WERI-Rb-1 (cell line): ENCODE results near the gene IGLL5.

Source experiments
- DNase-seq: peaks from one replicate; pipeline ENCODE4 v3.0.0-alpha.2; 2020
- H3K27ac ChIP-seq: fragments of 250-450 bp; sonication (Bioruptor Pico); 2 replicates; pipeline ENCODE4 v1.5.1; 2020; ENCODE audit warnings: mild to moderate bottlenecking, moderate library complexity
- H3K27me3 ChIP-seq: fragments of 250-450 bp; sonication (Bioruptor Pico); 2 replicates; pipeline ENCODE4 v1.5.1; 2021; ENCODE audit warnings: mild to moderate bottlenecking, low read depth, moderate library complexity; ENCODE audit not compliant: insufficient read depth, severe bottlenecking
- H3K36me3 ChIP-seq: fragments of 250-450 bp; sonication (Bioruptor Pico); 2 replicates; pipeline ENCODE4 v1.5.1; 2020; ENCODE audit warnings: mild to moderate bottlenecking, moderate library complexity
- H3K4me3 ChIP-seq: 2 replicates; pipeline ENCODE4 v1.5.1; 2011; ENCODE audit warnings: low read depth, mild to moderate bottlenecking, control low read depth, low read length
- H3K9me3 ChIP-seq: fragments of 250-450 bp; sonication (Bioruptor Pico); 2 replicates; pipeline ENCODE4 v1.5.1; 2021; ENCODE audit warnings: mild to moderate bottlenecking, moderate library complexity; ENCODE audit not compliant: severe bottlenecking
- CTCF ChIP-seq: IDR thresholded peaks from 2 replicates; pipeline ENCODE4 v1.5.1; 2011; ENCODE audit warnings: low read depth, mild to moderate bottlenecking, control low read depth, inconsistent platforms, low read length

The IGLL5 gene

GRCh38 chr22:22923379-22923778, 35.8 kb downstream of the IGLL5 start:
- TF ChIP-seq CTCF = no peak
- no peaks in the 10 kb centered on the region for H3K27me3 ChIP-seq
- DNase-seq = no peak

GRCh38 chr22:22923930-22924329, 36.3 kb downstream of the IGLL5 start:
- H3K27ac ChIP-seq = no peak overlapping the region

More at GRCh38 chr22:22923379-22923778, 35.8 kb downstream of the IGLL5 start:
- no peak overlapping the region for H3K4me3 ChIP-seq
- no peaks in the 10 kb centered on the region for H3K36me3 ChIP-seq
- no peaks in the 10 kb centered on the region for H3K9me3 ChIP-seq
- no peak overlapping the region for H3K27ac ChIP-seq

DNA sequence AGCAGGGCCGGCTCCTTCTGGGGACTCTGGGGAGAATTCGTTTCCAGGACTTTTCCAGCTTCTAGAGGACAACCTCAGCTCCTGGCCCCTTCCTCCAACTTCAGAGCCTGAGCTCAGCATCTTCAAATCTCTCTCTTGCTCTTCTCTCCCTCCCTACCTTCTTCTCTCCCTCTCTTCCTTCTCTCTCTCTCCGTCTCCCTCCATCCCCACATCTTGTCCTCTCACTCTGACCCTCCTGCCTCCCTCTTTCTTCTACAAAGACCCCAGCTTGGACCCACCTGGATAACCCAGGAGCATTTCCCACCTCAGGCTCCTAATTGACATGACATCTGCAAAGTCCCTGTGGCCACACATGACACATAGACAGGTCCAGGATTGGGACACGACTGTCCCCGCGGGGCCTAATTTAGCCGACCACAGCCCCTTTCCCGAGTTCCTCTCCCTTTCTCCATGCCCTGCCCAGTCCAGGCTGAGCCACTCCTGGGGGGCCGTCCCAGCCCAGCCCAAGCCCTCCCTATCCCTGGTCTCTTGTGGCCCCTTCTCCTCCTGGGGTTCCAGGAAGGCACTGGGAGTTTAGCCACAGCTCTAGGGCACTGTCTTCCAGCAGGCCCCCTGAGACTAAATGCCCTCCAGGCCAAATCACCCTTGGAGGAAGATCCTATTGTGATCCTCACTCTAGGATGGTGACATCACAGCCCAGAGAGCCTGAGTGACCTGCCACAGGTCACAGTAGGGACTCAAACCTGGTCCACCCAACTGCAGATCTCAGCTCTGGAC, 36.9 kb downstream of the IGLL5 start:
- H3K36me3 ChIP-seq = no peaks in the 10 kb centered on the region
- DNase-seq = no peak
- no peak overlapping the region for H3K4me3 ChIP-seq
- H3K9me3 ChIP-seq = no peaks in the 10 kb centered on the region
- no peak overlapping the region for H3K27ac ChIP-seq
- no peak for TF ChIP-seq CTCF
- H3K27me3 ChIP-seq = no peaks in the 10 kb centered on the region

More at GRCh38 chr22:22923930-22924329, 36.3 kb downstream of the IGLL5 start:
- Histone ChIP-seq H3K4me3 (no peak overlapping the region), H3K9me3 (no peaks in the 10 kb centered on the region), H3K36me3 (no peaks in the 10 kb centered on the region), H3K27me3 (no peaks in the 10 kb centered on the region)
- no peak for DNase-seq
- no peak for TF ChIP-seq CTCF

- no peak for TF ChIP-seq CTCF
- Histone ChIP-seq H3K27ac (no peak overlapping the region), H3K27me3 (no peaks in the 10 kb centered on the region), H3K4me3 (no peak overlapping the region), H3K9me3 (no peaks in the 10 kb centered on the region), H3K36me3 (no peaks in the 10 kb centered on the region)
- DNase-seq = no peak
These were observed 37.7 kb downstream of the IGLL5 start for GRCh38 chr22:22925146-22925804.

- DNase-seq = no peak
- no peaks in the 10 kb centered on the region for H3K9me3 ChIP-seq
- TF ChIP-seq CTCF = no peak
- no peaks in the 10 kb centered on the region for H3K36me3 ChIP-seq
- no peak overlapping the region for H3K4me3 ChIP-seq
- H3K27ac ChIP-seq = no peak overlapping the region
- no peaks in the 10 kb centered on the region for H3K27me3 ChIP-seq
These were observed 38.3 kb downstream of the IGLL5 start for GRCh38 chr22:22925805-22926369.
